DOHH2 (cell line): ENCODE data around the gene RIMBP2.

ENCODE experiments used
- EZH2phosphoT487 ChIP-seq: fragments of 200-600 bp; sonication (generic); IDR thresholded peaks from 2 replicates; pipeline ENCODE4 v1.6.1; 2017; ENCODE audit warnings: borderline replicate concordance, mild to moderate bottlenecking, antibody characterized with exemption, low read length, moderate library complexity, mixed read lengths
- TF ChIP-seq, protein P1 (sequence below): fragments of 200-600 bp; sonication (generic); IDR thresholded peaks from one replicate; pipeline ENCODE4 v1.5.1; 2014; ENCODE audit warnings: antibody characterized with exemption, mild to moderate bottlenecking, low read depth, low read length; ENCODE audit not compliant: poor library complexity, severe bottlenecking

- TF ChIP-seq, protein P1, sequence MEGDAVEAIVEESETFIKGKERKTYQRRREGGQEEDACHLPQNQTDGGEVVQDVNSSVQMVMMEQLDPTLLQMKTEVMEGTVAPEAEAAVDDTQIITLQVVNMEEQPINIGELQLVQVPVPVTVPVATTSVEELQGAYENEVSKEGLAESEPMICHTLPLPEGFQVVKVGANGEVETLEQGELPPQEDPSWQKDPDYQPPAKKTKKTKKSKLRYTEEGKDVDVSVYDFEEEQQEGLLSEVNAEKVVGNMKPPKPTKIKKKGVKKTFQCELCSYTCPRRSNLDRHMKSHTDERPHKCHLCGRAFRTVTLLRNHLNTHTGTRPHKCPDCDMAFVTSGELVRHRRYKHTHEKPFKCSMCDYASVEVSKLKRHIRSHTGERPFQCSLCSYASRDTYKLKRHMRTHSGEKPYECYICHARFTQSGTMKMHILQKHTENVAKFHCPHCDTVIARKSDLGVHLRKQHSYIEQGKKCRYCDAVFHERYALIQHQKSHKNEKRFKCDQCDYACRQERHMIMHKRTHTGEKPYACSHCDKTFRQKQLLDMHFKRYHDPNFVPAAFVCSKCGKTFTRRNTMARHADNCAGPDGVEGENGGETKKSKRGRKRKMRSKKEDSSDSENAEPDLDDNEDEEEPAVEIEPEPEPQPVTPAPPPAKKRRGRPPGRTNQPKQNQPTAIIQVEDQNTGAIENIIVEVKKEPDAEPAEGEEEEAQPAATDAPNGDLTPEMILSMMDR: no peak
- TF ChIP-seq EZH2phosphoT487: no peak
Observed at GRCh38 chr12:130362060-130362459, 354.0 kb downstream of the RIMBP2 start.
